GM19324 (cell line): ENCODE results near the gene MAMDC2.

Experiments used
- ATAC-seq: cut with Tn5 transposase; IDR thresholded peaks from one replicate; pipeline ENCODE4 v1.9.1; 2021; ENCODE audit warnings: mild to moderate bottlenecking, moderate library complexity; ENCODE audit not compliant: unreplicated experiment, low FRiP score

Gene MAMDC2

GRCh38 chr9:70105147-70105546 is 61.5 kb downstream of the MAMDC2 start:
- no peak for ATAC-seq

- ATAC-seq: no peak
These were observed 62.9 kb downstream of the MAMDC2 start for GRCh38 chr9:70106571-70106970.

GRCh38 chr9:70107558-70107957 is 63.9 kb downstream of the MAMDC2 start:
- ATAC-seq: no peak

- no peak for ATAC-seq
These were observed 64.5 kb downstream of the MAMDC2 start for GRCh38 chr9:70108181-70108580.

- ATAC-seq: peak; percentile 17
These were observed 66.8 kb downstream of the MAMDC2 start for GRCh38 chr9:70110194-70111041.

GRCh38 chr9:70111042-70111602 is 67.5 kb downstream of the MAMDC2 start:
- ATAC-seq: peak; percentile 68

GRCh38 chr9:70111641-70112236 is 68.1 kb downstream of the MAMDC2 start:
- no peak for ATAC-seq

- ATAC-seq: no peak
These were observed 69.3 kb downstream of the MAMDC2 start for GRCh38 chr9:70112981-70113380.

GRCh38 chr9:70113403-70114022 is 69.9 kb downstream of the MAMDC2 start:
- peak; percentile 60 for ATAC-seq

GRCh38 chr9:70114898-70115297 is 71.2 kb downstream of the MAMDC2 start:
- ATAC-seq: no peak

GRCh38 chr9:70117835-70118319 is 74.2 kb downstream of the MAMDC2 start:
- ATAC-seq: no peak

- no peak for ATAC-seq
These were observed 76.1 kb downstream of the MAMDC2 start for GRCh38 chr9:70119786-70120185.

GRCh38 chr9:70120834-70121510 is 77.3 kb downstream of the MAMDC2 start:
- no peak for ATAC-seq

- no peak for ATAC-seq
These were observed 78.3 kb downstream of the MAMDC2 start for GRCh38 chr9:70121818-70122436.

- ATAC-seq: no peak
These were observed 80.0 kb downstream of the MAMDC2 start for GRCh38 chr9:70123695-70124094.

- ATAC-seq: no peak
These were observed 82.1 kb downstream of the MAMDC2 start for GRCh38 chr9:70125621-70126263.

- ATAC-seq: no peak
These were observed 83.4 kb downstream of the MAMDC2 start for GRCh38 chr9:70127036-70127435.

- no peak for ATAC-seq
These were observed 84.1 kb downstream of the MAMDC2 start for GRCh38 chr9:70127540-70128416.

GRCh38 chr9:70130266-70130665 is 86.6 kb downstream of the MAMDC2 start:
- ATAC-seq: no peak
